A673 (cell line): ENCODE results near the gene NME9. TPM values are rescaled to one million over a fixed set of nuclear protein-coding genes. Genes with fewer than 3 reads are reported as not detected.
"Not testable (repeated sequence)": the region's sequence is repeated elsewhere in the genome, so short reads cannot be mapped to it uniquely, and the experiment has no call there.

Source experiments
- BruUV-seq: library from RNA; stranded (reverse); fragments of 400-500 nt; replicated peaks from 2 replicates; lab custom pipeline; 2021; lab: Mats Ljungman, UMichigan
- CTCF ChIA-PET: fragments of 300-600 bp; sonication (Branson Sonifier 250); formaldehyde crosslinking; loops from one replicate; lab custom pipeline; 2022; ENCODE audit warnings: antibody characterized with exemption; lab: Charles Lee
- POLR2A ChIA-PET: fragments of 300-600 bp; sonication (Branson Sonifier 250); formaldehyde crosslinking; loops from one replicate; lab custom pipeline; 2022; ENCODE audit warnings: antibody characterized with exemption; ENCODE audit not compliant: low non-redundant PET; lab: Charles Lee
- DNase-seq: peaks from one replicate; pipeline ENCODE4 v3.0.0-alpha.2; 2015; ENCODE audit warnings: low spot score
- H3K27ac ChIP-seq: fragments of 200-600 bp; sonication (generic); 2 replicates; pipeline ENCODE4 v1.5.1; 2016; ENCODE audit warnings: mixed run types, low read depth, mild to moderate bottlenecking, mixed read lengths, antibody characterized with exemption, low read length; ENCODE audit not compliant: poor library complexity, severe bottlenecking
- H3K27me3 ChIP-seq: fragments of 200-600 bp; sonication (generic); replicated peaks from 2 replicates; pipeline ENCODE4 v1.6.1; 2017; ENCODE audit warnings: mixed run types, low read depth, mild to moderate bottlenecking, mixed read lengths, antibody characterized with exemption, low read length; ENCODE audit not compliant: insufficient read depth, poor library complexity
- H3K36me3 ChIP-seq: fragments of 200-600 bp; sonication (generic); 2 replicates; pipeline ENCODE4 v1.6.1; 2016; ENCODE audit warnings: mixed run types, mild to moderate bottlenecking, mixed read lengths, antibody characterized with exemption, low read length; ENCODE audit not compliant: insufficient read depth, poor library complexity, severe bottlenecking
- H3K4me1 ChIP-seq: fragments of 200-600 bp; sonication (generic); 2 replicates; pipeline ENCODE4 v1.6.1; 2017; ENCODE audit warnings: mixed run types, mild to moderate bottlenecking, mixed read lengths, antibody characterized with exemption, low read length; ENCODE audit not compliant: insufficient read depth, poor library complexity, severe bottlenecking
- H3K4me3 ChIP-seq: fragments of 200-600 bp; sonication (generic); 2 replicates; pipeline ENCODE4 v1.5.1; 2016; ENCODE audit warnings: low read depth, mixed run types, mild to moderate bottlenecking, mixed read lengths, low read length; ENCODE audit not compliant: poor library complexity, severe bottlenecking
- H3K9me3 ChIP-seq: fragments of 200-600 bp; sonication (generic); 2 replicates; pipeline ENCODE4 v1.6.1; 2016; ENCODE audit warnings: mixed run types, low read depth, mild to moderate bottlenecking, mixed read lengths, antibody characterized with exemption, low read length; ENCODE audit not compliant: poor library complexity, severe bottlenecking
- EZH2 ChIP-seq: fragments of 200-600 bp; sonication (generic); IDR thresholded peaks from 2 replicates; pipeline ENCODE4 v1.6.1; 2017; ENCODE audit warnings: borderline replicate concordance, low read depth, mild to moderate bottlenecking, mixed read lengths, antibody characterized with exemption, low read length; ENCODE audit not compliant: poor library complexity, severe bottlenecking
- intact Hi-C: fragments of 100-400 bp; cut with micrococcal nuclease; formaldehyde crosslinking; loops from one replicate; pipeline ENCODE4 v1.10.0; 2022; ENCODE audit not compliant: unreplicated experiment
- total RNA-seq: library from RNA; stranded (reverse); gene quantifications from 2 replicates; pipeline ENCODE4 v1.2.3, GENCODE V29; 2021
- TF ChIP-seq, protein P1 (sequence below): fragments of 300-800, 200-600 bp; sonication (generic); conservative IDR thresholded peaks from 2 replicates; pipeline ENCODE4 v1.5.1; 2017; ENCODE audit warnings: low read depth, mild to moderate bottlenecking, antibody characterized with exemption, low read length, moderate library complexity, mixed read lengths

Gene NME9
- total RNA-seq, 1 experiment from 2014 or later = not detected

DNA sequence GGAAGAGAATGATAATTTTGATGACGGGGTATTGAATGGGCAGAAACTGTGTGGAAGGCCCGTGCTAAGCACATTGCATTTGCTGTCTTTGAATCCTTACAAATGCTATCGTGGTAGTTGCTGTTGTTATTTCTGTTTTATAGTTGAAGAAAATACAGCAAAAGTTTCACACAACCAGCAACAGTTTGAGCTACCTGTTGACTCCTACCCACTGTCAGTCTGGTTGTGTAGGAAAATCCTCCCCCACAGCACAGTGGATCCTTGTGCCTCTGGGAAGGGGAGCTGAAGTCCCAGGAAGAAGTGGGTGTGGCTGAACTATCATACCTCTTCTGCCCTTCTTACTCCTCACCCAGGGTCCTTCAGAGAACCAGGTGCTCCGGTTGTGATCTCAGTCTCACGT is 48.2 kb upstream of the NME9 start:
- DNase-seq = no peak
- H3K36me3 ChIP-seq = no peaks in the 10 kb centered on the region
- no peaks in the 10 kb centered on the region for H3K27me3 ChIP-seq
- intact Hi-C loops = no loop called here
- H3K9me3 ChIP-seq = no peaks in the 10 kb centered on the region
- no TSS peak for BruUV-seq
- no peak overlapping the region for H3K27ac ChIP-seq
- TF ChIP-seq EZH2 = no peak
- TF ChIP-seq, protein P1, sequence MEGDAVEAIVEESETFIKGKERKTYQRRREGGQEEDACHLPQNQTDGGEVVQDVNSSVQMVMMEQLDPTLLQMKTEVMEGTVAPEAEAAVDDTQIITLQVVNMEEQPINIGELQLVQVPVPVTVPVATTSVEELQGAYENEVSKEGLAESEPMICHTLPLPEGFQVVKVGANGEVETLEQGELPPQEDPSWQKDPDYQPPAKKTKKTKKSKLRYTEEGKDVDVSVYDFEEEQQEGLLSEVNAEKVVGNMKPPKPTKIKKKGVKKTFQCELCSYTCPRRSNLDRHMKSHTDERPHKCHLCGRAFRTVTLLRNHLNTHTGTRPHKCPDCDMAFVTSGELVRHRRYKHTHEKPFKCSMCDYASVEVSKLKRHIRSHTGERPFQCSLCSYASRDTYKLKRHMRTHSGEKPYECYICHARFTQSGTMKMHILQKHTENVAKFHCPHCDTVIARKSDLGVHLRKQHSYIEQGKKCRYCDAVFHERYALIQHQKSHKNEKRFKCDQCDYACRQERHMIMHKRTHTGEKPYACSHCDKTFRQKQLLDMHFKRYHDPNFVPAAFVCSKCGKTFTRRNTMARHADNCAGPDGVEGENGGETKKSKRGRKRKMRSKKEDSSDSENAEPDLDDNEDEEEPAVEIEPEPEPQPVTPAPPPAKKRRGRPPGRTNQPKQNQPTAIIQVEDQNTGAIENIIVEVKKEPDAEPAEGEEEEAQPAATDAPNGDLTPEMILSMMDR = no peak
- ChIA-PET CTCF (no interaction called here), POLR2A (no interaction called here)
- H3K4me1 ChIP-seq = no peaks in the 10 kb centered on the region
- H3K4me3 ChIP-seq = no peak overlapping the region

DNA sequence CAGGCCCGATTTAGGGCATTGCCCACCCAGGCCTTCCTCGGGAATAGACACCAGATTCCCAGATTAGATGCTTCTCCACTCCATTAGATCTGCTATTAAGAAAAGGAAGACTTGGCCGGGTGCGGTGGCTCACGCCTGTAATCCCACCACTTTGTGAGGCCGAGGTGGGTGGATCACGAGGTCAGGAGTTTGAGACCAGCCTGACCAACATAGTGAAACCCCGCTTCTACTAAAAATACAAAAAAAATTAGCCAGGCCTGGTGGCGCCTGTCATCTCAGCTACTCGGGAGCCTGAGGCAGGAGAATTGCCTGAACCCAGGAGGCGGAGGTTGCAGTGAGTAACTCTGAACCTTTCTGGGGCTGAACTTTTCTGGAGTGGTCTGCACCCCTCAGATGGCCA is 47.6 kb upstream of the NME9 start:
- BruUV-seq, DNase-seq, CTCF ChIA-PET, H3K27me3 ChIP-seq, H3K4me3 ChIP-seq, H3K27ac ChIP-seq, H3K4me1 ChIP-seq, intact Hi-C loops, H3K9me3 ChIP-seq, POLR2A ChIA-PET, H3K36me3 ChIP-seq: not testable (repeated sequence)

DNA sequence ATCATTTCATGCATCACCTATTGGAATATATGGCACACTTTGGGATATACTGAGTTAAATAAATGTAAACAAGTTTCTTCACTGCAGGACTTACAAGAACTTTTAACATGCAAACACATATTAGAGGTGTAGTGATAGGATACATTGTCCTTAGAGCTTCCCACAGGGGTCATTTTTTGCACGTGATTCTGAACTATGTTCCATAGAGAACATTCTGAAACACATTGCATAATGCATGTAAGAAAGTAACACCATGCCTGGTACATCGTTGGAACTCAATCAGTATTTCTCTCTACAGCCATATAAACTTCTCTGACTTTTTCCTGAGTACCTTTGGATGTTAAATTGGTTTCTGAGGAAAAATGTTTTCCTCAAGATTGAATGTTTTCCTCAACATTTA is 47.0 kb upstream of the NME9 start:
- BruUV-seq = no TSS peak
- no peak for DNase-seq
- no peaks in the 10 kb centered on the region for H3K9me3 ChIP-seq
- no peaks in the 10 kb centered on the region for H3K4me1 ChIP-seq
- intact Hi-C loops = no loop called here
- H3K27ac ChIP-seq = no peak overlapping the region
- H3K36me3 ChIP-seq = no peaks in the 10 kb centered on the region
- H3K27me3 ChIP-seq = no peaks in the 10 kb centered on the region
- H3K4me3 ChIP-seq = no peak overlapping the region
- CTCF ChIA-PET = no interaction called here
- TF ChIP-seq, protein P1 = no peak
- TF ChIP-seq EZH2 = no peak
- POLR2A ChIA-PET = no interaction called here

DNA sequence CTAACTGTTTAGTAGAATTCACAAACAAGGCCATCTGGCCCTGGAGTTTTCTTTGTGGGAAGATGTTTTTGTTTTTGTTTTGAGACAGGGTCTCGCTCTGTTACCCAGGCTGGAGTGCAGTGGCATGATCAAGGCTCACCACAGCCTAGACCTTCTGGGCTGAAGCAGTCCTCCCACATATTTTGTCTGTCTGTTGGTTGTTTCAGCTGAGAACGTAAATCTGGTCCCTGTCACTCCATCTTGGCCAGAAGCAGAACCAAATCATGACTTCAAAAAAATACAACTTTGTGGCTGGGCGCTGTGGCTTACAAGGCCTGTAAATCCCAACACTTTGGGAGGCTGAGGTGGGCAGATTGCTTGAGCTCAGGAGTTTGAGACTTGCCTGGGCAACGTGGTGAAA is 45.8 kb upstream of the NME9 start:
- Histone ChIP-seq H3K36me3 (no peaks in the 10 kb centered on the region), H3K9me3 (no peaks in the 10 kb centered on the region), H3K27ac (no peak overlapping the region), H3K4me3 (no peak overlapping the region), H3K4me1 (no peaks in the 10 kb centered on the region), H3K27me3 (no peaks in the 10 kb centered on the region)
- no peak for TF ChIP-seq EZH2
- TF ChIP-seq, protein P1 = no peak
- BruUV-seq = no TSS peak
- CTCF ChIA-PET = no interaction called here
- intact Hi-C loops = no loop called here
- POLR2A ChIA-PET = no interaction called here
- no peak for DNase-seq
